GM21526 (cell line): ENCODE results near the gene PPP4R3B.

Experiments used
- ATAC-seq: cut with Tn5 transposase; IDR thresholded peaks from one replicate; pipeline ENCODE4 v1.9.1; 2021; ENCODE audit warnings: moderate library complexity; ENCODE audit not compliant: unreplicated experiment, low FRiP score

PPP4R3B gene

GRCh38 chr2:55617175-55618024, at the start of gene PPP4R3B:
Gene PPP4R3B, minus strand, starts transcription at chr2:55617622. Its CDS starts 337 bp downstream, at chr2:55617285.
- peak; percentile 87 for ATAC-seq

- no peak for ATAC-seq
Measured at GRCh38 chr2:55653255-55653654, 35.8 kb upstream of the PPP4R3B start.

- ATAC-seq = no peak
Measured at GRCh38 chr2:55649211-55649610, 31.8 kb upstream of the PPP4R3B start.

- ATAC-seq = no peak
Measured at GRCh38 chr2:55636831-55637230, 19.4 kb upstream of the PPP4R3B start.

GRCh38 chr2:55628931-55629330, 11.5 kb upstream of the PPP4R3B start:
- ATAC-seq = no peak

GRCh38 chr2:55627915-55628314, 10.5 kb upstream of the PPP4R3B start:
- no peak for ATAC-seq

- no peak for ATAC-seq
Measured at GRCh38 chr2:55621802-55622201, 4.4 kb upstream of the PPP4R3B start.

- no peak for ATAC-seq
Measured at GRCh38 chr2:55620123-55620779, 2.8 kb upstream of the PPP4R3B start.

GRCh38 chr2:55618275-55619055, 1.0 kb upstream of the PPP4R3B start:
- peak; percentile 43 for ATAC-seq

GRCh38 chr2:55618025-55618274, 528 bp upstream of the PPP4R3B start:
- ATAC-seq = no peak

GRCh38 chr2:55616551-55617174, 759 bp downstream of the PPP4R3B start:
- peak; percentile 17 for ATAC-seq

GRCh38 chr2:55611997-55612396, 5.4 kb downstream of the PPP4R3B start:
- ATAC-seq = no peak

GRCh38 chr2:55610954-55611743, 6.3 kb downstream of the PPP4R3B start:
- no peak for ATAC-seq

- no peak for ATAC-seq
Measured at GRCh38 chr2:55609938-55610578, 7.4 kb downstream of the PPP4R3B start.

- ATAC-seq = no peak
Measured at GRCh38 chr2:55609193-55609794, 8.1 kb downstream of the PPP4R3B start.

- no peak for ATAC-seq
Measured at GRCh38 chr2:55607717-55608116, 9.7 kb downstream of the PPP4R3B start.

GRCh38 chr2:55604027-55604565, 13.3 kb downstream of the PPP4R3B start:
- no peak for ATAC-seq

GRCh38 chr2:55601849-55602248, 15.6 kb downstream of the PPP4R3B start:
- no peak for ATAC-seq
